ENCODE measurements around the gene ADARB1. TPM values are rescaled to one million over a fixed set of nuclear protein-coding genes. Genes with fewer than 3 reads are reported as not detected.

The ADARB1 gene
- polyA plus RNA-seq, 3 donors, result 0.40 to 2.6 (median 1.0) TPM

- H3K27me3 ChIP-seq (ENCODE audit: control insufficient read depth in 2 of 2, insufficient read depth in 2 of 2, low read length in 2 of 2), result no peaks in the 10 kb centered on the region
- peaks cover 24 to 32% of the 10 kb centered on the region in 2 donors for H3K36me3 Mint-ChIP-seq
- H3K9me3 Mint-ChIP-seq, result no peaks in the 10 kb centered on the region
- H3K4me3 ChIP-seq (replicated peaks in 1 of 3; ENCODE audit: low read depth in 2 of 3, low read length in 3 of 3), result no peak overlapping the region
- no peaks in the 10 kb centered on the region for H3K9me3 ChIP-seq (replicated peaks in 1 of 2; ENCODE audit: control insufficient read depth in 1 of 2, insufficient read depth in 1 of 2, low read length in 2 of 2)
- H3K79me2 ChIP-seq (ENCODE audit: insufficient read depth, low read length), result no peaks in the 10 kb centered on the region
- H3K4me1 Mint-ChIP-seq, result no peaks in the 10 kb centered on the region
- no peak overlapping the region for H3K9ac ChIP-seq (ENCODE audit: insufficient read depth, low read length, poor library complexity, severe bottlenecking)
- WGBS (ENCODE audit: insufficient coverage), result 100% methylated on average over 1 of the region's 11 CpGs
- intact Hi-C loops (cut with micrococcal nuclease), result no loop called here
- H3K27ac Mint-ChIP-seq, result no peak overlapping the region
- H4K20me1 ChIP-seq (ENCODE audit: insufficient read depth, low read length), result no peaks in the 10 kb centered on the region
- no peaks in the 10 kb centered on the region for H3K4me1 ChIP-seq (ENCODE audit: control insufficient read depth in 1 of 2, insufficient read depth in 2 of 2, low read length in 2 of 2)
- H3K36me3 ChIP-seq (replicated peaks in 1 of 2; ENCODE audit: control insufficient read depth in 1 of 2, insufficient read depth in 2 of 2, low read length in 2 of 2), result peaks cover 2 to 11% of the 10 kb centered on the region in 2 donors
- no peak overlapping the region for H2AFZ ChIP-seq (ENCODE audit: insufficient read depth, low read depth, low read length, poor library complexity, severe bottlenecking)
- no peak overlapping the region for H3K4me2 ChIP-seq (replicated peaks; ENCODE audit: extremely low read depth, low read length, poor library complexity, severe bottlenecking)
- no peak for TF ChIP-seq CTCF (IDR thresholded peaks at IDR 0.05)
- H3K4me3 Mint-ChIP-seq, result no peak overlapping the region
- H3K27me3 Mint-ChIP-seq (ENCODE audit: low read depth in 3 of 3), result peaks cover 0 to 1% (median 0%) of the 10 kb centered on the region in 3 donors
- H3K27ac ChIP-seq (ENCODE audit: low read depth in 1 of 2, low read length in 2 of 2), result no peak overlapping the region
- DNase-seq, result no peak
Observed at GRCh38 chr21:45180246-45180599, 105.8 kb downstream of the ADARB1 start.

GRCh38 chr21:45182958-45183357 lies 108.6 kb downstream of the ADARB1 start:
- H3K36me3 ChIP-seq (replicated peaks in 1 of 2; ENCODE audit: control insufficient read depth in 1 of 2, insufficient read depth in 2 of 2, low read length in 2 of 2), result peaks cover 15 to 34% of the 10 kb centered on the region in 2 donors
- peaks cover 9 to 20% of the 10 kb centered on the region in 2 donors for H3K9me3 ChIP-seq (replicated peaks in 1 of 2; ENCODE audit: control insufficient read depth in 1 of 2, insufficient read depth in 1 of 2, low read length in 2 of 2)
- WGBS (ENCODE audit: insufficient coverage), result no CpG with 5 or more reads among the region's 1 CpG
- TF ChIP-seq CTCF (IDR thresholded peaks at IDR 0.05), result no peak
- no peaks in the 10 kb centered on the region for H3K4me1 ChIP-seq (ENCODE audit: control insufficient read depth in 1 of 2, insufficient read depth in 2 of 2, low read length in 2 of 2)
- H3K4me3 Mint-ChIP-seq, result no peak overlapping the region
- no peak overlapping the region for H3K27ac ChIP-seq (ENCODE audit: low read depth in 1 of 2, low read length in 2 of 2)
- H3K4me1 Mint-ChIP-seq, result no peaks in the 10 kb centered on the region
- no peaks in the 10 kb centered on the region for H3K79me2 ChIP-seq (ENCODE audit: insufficient read depth, low read length)
- peaks cover 13 to 24% (median 17%) of the 10 kb centered on the region in 7 donors for H3K9me3 Mint-ChIP-seq
- no peak overlapping the region for H3K9ac ChIP-seq (ENCODE audit: insufficient read depth, low read length, poor library complexity, severe bottlenecking)
- no peaks in the 10 kb centered on the region for H4K20me1 ChIP-seq (ENCODE audit: insufficient read depth, low read length)
- H3K27ac Mint-ChIP-seq, result no peak overlapping the region
- no peak overlapping the region for H3K4me2 ChIP-seq (replicated peaks; ENCODE audit: extremely low read depth, low read length, poor library complexity, severe bottlenecking)
- DNase-seq, result no peak
- peaks cover 0 to 1% (median 0%) of the 10 kb centered on the region in 3 donors for H3K27me3 Mint-ChIP-seq (ENCODE audit: low read depth in 3 of 3)
- no peak overlapping the region for H2AFZ ChIP-seq (ENCODE audit: insufficient read depth, low read depth, low read length, poor library complexity, severe bottlenecking)
- no peaks in the 10 kb centered on the region for H3K27me3 ChIP-seq (ENCODE audit: control insufficient read depth in 2 of 2, insufficient read depth in 2 of 2, low read length in 2 of 2)
- peaks cover 30 to 48% of the 10 kb centered on the region in 2 donors for H3K36me3 Mint-ChIP-seq
- H3K4me3 ChIP-seq (replicated peaks in 1 of 3; ENCODE audit: low read depth in 2 of 3, low read length in 3 of 3), result no peak overlapping the region
- intact Hi-C loops (cut with micrococcal nuclease), result no loop called here

Measured in CD14-positive monocyte (primary cell).